Measurements from ENCODE around the gene TTC7B. TPM values are rescaled to one million over a fixed set of nuclear protein-coding genes. Genes with fewer than 3 reads are reported as not detected.

The TTC7B gene
- total RNA-seq, 1 donor from 2014 or later: 6.1 TPM

GRCh38 chr14:90489306-90489705 lies 326.9 kb downstream of the TTC7B start:
- no peaks in the 10 kb centered on the region for H3K36me3 Mint-ChIP-seq (ENCODE audit: low read depth)
- intact Hi-C loops (cut with micrococcal nuclease): no loop called here
- H3K9me3 Mint-ChIP-seq: no peaks in the 10 kb centered on the region
- DNase-seq (ENCODE audit: low spot score): no peak
- no peak overlapping the region for H3K4me3 Mint-ChIP-seq (ENCODE audit: low read depth)
- H3K4me1 Mint-ChIP-seq (ENCODE audit: low read depth): no peaks in the 10 kb centered on the region
- H3K27me3 Mint-ChIP-seq (ENCODE audit: low read depth): peaks cover 1% of the 10 kb centered on the region
- H3K27ac Mint-ChIP-seq: no peak overlapping the region

GRCh38 chr14:90488256-90488655 lies 328.0 kb downstream of the TTC7B start:
- intact Hi-C loops (cut with micrococcal nuclease): no loop called here
- H3K4me3 Mint-ChIP-seq (ENCODE audit: low read depth): no peak overlapping the region
- no peaks in the 10 kb centered on the region for H3K36me3 Mint-ChIP-seq (ENCODE audit: low read depth)
- H3K27me3 Mint-ChIP-seq (ENCODE audit: low read depth): peaks cover 1% of the 10 kb centered on the region
- no peaks in the 10 kb centered on the region for H3K4me1 Mint-ChIP-seq (ENCODE audit: low read depth)
- no peak overlapping the region for H3K27ac Mint-ChIP-seq
- H3K9me3 Mint-ChIP-seq: no peaks in the 10 kb centered on the region
- DNase-seq (ENCODE audit: low spot score): no peak

GRCh38 chr14:90487462-90487861 lies 328.8 kb downstream of the TTC7B start:
- Mint-ChIP-seq H3K4me1 (ENCODE audit: low read depth) (no peaks in the 10 kb centered on the region), H3K27me3 (ENCODE audit: low read depth) (peaks cover 2% of the 10 kb centered on the region), H3K27ac (no peak overlapping the region), H3K9me3 (no peaks in the 10 kb centered on the region), H3K36me3 (ENCODE audit: low read depth) (no peaks in the 10 kb centered on the region), H3K4me3 (ENCODE audit: low read depth) (no peak overlapping the region)
- DNase-seq (ENCODE audit: low spot score): no peak
- intact Hi-C loops (cut with micrococcal nuclease): no loop called here

GRCh38 chr14:90487031-90487430 lies 329.2 kb downstream of the TTC7B start:
- no peak for DNase-seq (ENCODE audit: low spot score)
- intact Hi-C loops (cut with micrococcal nuclease): no loop called here
- no peaks in the 10 kb centered on the region for H3K4me1 Mint-ChIP-seq (ENCODE audit: low read depth)
- H3K27me3 Mint-ChIP-seq (ENCODE audit: low read depth): peaks cover 4% of the 10 kb centered on the region
- H3K9me3 Mint-ChIP-seq: no peaks in the 10 kb centered on the region
- no peaks in the 10 kb centered on the region for H3K36me3 Mint-ChIP-seq (ENCODE audit: low read depth)
- H3K27ac Mint-ChIP-seq: no peak overlapping the region
- no peak overlapping the region for H3K4me3 Mint-ChIP-seq (ENCODE audit: low read depth)

- Mint-ChIP-seq H3K4me1 (ENCODE audit: low read depth) (no peaks in the 10 kb centered on the region), H3K9me3 (no peaks in the 10 kb centered on the region), H3K27ac (no peak overlapping the region), H3K36me3 (ENCODE audit: low read depth) (no peaks in the 10 kb centered on the region), H3K27me3 (ENCODE audit: low read depth) (peaks cover 6% of the 10 kb centered on the region), H3K4me3 (ENCODE audit: low read depth) (no peak overlapping the region)
- DNase-seq (ENCODE audit: low spot score): no peak
- intact Hi-C loops (cut with micrococcal nuclease): no loop called here
Measured at GRCh38 chr14:90484291-90484690, 331.9 kb downstream of the TTC7B start.

GRCh38 chr14:90483571-90483974 lies 332.7 kb downstream of the TTC7B start:
- H3K4me1 Mint-ChIP-seq (ENCODE audit: low read depth): no peaks in the 10 kb centered on the region
- no peak for DNase-seq (ENCODE audit: low spot score)
- intact Hi-C loops (cut with micrococcal nuclease): no loop called here
- peaks cover 6% of the 10 kb centered on the region for H3K27me3 Mint-ChIP-seq (ENCODE audit: low read depth)
- H3K36me3 Mint-ChIP-seq (ENCODE audit: low read depth): no peaks in the 10 kb centered on the region
- no peaks in the 10 kb centered on the region for H3K9me3 Mint-ChIP-seq
- no peak overlapping the region for H3K27ac Mint-ChIP-seq
- no peak overlapping the region for H3K4me3 Mint-ChIP-seq (ENCODE audit: low read depth)

GRCh38 chr14:90483117-90483516 lies 333.1 kb downstream of the TTC7B start:
- Mint-ChIP-seq H3K27ac (no peak overlapping the region), H3K9me3 (no peaks in the 10 kb centered on the region), H3K4me3 (ENCODE audit: low read depth) (no peak overlapping the region), H3K36me3 (ENCODE audit: low read depth) (no peaks in the 10 kb centered on the region), H3K27me3 (ENCODE audit: low read depth) (peaks cover 6% of the 10 kb centered on the region), H3K4me1 (ENCODE audit: low read depth) (no peaks in the 10 kb centered on the region)
- intact Hi-C loops (cut with micrococcal nuclease): no loop called here
- DNase-seq (ENCODE audit: low spot score): no peak

GRCh38 chr14:90475298-90475697 lies 340.9 kb downstream of the TTC7B start:
- no peak overlapping the region for H3K27ac Mint-ChIP-seq
- intact Hi-C loops (cut with micrococcal nuclease): no loop called here
- no peak overlapping the region for H3K4me3 Mint-ChIP-seq (ENCODE audit: low read depth)
- peaks cover 35% of the 10 kb centered on the region for H3K9me3 Mint-ChIP-seq
- no peaks in the 10 kb centered on the region for H3K4me1 Mint-ChIP-seq (ENCODE audit: low read depth)
- no peak for DNase-seq (ENCODE audit: low spot score)
- H3K27me3 Mint-ChIP-seq (ENCODE audit: low read depth): no peaks in the 10 kb centered on the region
- H3K36me3 Mint-ChIP-seq (ENCODE audit: low read depth): peaks cover 2% of the 10 kb centered on the region

Other genes starting within 250 kb of the TTC7B start
- gene RPS6KA5, start 244.2 kb upstream of the TTC7B start, total RNA-seq: 20.5 and 21.4 TPM in 2 replicates